ENCODE results near the gene NSFL1C.

The NSFL1C gene

GRCh38 chr20:1462834-1463233 lies 3.8 kb downstream of the NSFL1C start:
- DNase-seq (ENCODE audit: low read depth in 2 of 2, low spot score in 1 of 2) = no peak

- no peak for DNase-seq (ENCODE audit: low read depth in 2 of 2, low spot score in 1 of 2)
These were observed 4.6 kb downstream of the NSFL1C start for GRCh38 chr20:1462001-1462400.

DNA sequence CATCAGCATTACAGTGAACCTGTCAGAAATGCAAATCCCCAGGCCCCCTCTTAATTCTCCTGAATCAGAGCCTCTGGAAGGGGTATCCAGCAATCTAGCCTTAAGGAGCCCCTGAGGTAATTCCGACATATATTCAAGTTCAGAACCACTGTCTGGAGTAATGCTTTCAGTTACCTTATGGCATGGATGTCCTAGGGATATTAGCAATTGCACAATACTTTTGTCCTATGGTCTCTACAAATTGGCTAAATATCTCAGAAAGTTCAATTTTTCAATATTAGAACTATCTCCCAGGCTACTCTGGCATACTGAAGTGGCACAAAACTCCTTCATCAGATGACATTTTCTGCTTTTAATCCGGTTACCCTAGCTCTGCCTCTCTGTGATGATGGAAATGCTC lies 6.4 kb downstream of the NSFL1C start:
- no peak for DNase-seq (ENCODE audit: low read depth in 2 of 2, low spot score in 1 of 2)

DNA sequence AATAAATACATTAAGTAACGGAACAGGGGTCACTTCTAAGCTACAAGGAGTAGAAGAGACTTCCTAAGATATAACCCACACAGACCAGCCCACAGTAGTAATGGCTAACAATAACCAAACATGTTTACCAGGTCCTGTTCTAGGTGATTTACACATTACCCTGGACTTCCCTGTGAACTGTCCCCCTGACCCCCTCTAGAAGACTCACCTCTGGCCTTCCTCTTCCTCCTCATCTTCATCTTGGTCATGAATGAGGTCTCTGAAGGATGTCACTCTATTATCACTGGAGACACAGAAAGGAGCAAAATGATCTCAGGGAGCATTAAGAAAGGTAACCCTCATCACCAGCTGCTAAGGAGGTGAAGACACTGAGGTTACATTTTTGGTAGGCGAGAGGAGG lies 8.7 kb downstream of the NSFL1C start:
- no peak for DNase-seq (ENCODE audit: low read depth in 2 of 2, low spot score in 1 of 2)

DNA sequence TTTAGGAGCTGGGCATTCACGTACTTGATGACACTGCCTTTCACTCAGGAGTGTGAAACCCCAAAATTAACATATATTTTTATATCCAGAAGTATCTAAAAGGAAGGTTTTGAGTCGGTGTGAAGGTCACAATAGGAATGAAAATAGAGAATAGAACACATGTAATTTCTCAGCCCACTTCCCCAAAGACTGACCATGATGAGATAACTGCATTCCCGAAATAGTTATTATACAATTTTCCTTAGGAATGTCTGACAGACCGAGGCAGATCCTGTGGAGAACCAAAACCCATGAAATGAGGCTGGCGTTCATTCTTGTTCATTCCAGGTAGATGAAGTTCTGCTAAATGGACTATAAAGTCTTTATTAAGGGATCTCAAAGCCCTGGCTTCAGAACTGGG lies 10.3 kb downstream of the NSFL1C start:
- no peak for DNase-seq (ENCODE audit: low read depth in 2 of 2, low spot score in 1 of 2)

GRCh38 chr20:1450926-1451491 lies 15.6 kb downstream of the NSFL1C start:
- DNase-seq (ENCODE audit: low read depth in 2 of 2, low spot score in 1 of 2) = no peak

GRCh38 chr20:1449370-1449769 lies 17.3 kb downstream of the NSFL1C start:
- DNase-seq (ENCODE audit: low read depth in 2 of 2, low spot score in 1 of 2) = no peak

DNA sequence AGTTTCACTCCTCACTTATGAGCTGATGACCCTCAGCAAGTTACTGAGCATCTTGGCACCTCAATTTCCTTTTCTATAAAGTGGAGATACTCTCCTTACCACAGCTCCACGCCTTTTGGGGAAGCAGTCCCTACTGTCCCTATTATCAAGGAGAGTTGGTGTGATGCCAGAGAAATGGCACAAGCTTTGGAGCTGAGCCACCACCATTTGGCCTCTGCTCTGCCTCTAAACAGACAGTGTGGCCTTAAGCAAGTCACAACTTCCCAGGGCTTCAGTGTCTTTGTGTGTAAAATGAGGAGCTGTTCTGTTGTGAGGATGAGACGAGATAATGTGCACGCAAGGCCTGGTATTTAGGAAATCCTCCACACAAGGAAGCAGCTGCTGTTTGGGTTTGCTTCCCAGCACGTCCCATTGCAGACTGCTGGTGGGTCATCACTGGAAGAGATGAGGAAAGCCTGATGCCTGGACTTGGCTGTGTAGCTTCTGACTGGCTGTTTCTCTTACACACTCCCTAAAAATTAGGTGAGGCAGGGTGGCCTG lies 18.5 kb downstream of the NSFL1C start:
- no peak for DNase-seq (ENCODE audit: low read depth in 2 of 2, low spot score in 1 of 2)

- no peak for DNase-seq (ENCODE audit: low read depth in 2 of 2, low spot score in 1 of 2)
These were observed 20.1 kb downstream of the NSFL1C start for GRCh38 chr20:1446536-1446935.

DNA sequence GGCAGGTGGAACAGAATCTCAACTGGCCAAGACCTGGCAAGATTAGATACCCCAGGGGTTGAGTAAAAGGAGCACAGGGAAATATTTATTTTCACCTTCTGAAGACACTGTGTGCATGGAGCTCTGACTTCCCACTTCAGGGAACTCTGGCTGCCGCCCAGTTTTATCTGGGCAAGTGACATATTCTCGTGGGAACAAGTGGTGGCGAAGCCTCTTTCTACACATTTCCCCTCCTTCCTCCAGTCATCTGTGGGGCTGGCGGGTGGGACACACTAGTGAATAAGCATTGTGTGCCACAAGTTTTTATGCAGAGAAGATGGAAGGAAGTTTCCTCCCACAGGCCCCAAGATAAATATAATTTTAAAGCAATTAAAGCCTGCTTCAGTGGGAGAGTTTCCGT lies 23.6 kb downstream of the NSFL1C start:
- no peak for DNase-seq (ENCODE audit: low read depth in 2 of 2, low spot score in 1 of 2)

- DNase-seq (ENCODE audit: low read depth in 2 of 2, low spot score in 1 of 2) = no peak
These were observed 24.3 kb downstream of the NSFL1C start for GRCh38 chr20:1442304-1442703.

GRCh38 chr20:1441133-1441532 lies 25.5 kb downstream of the NSFL1C start:
- no peak for DNase-seq (ENCODE audit: low read depth in 2 of 2, low spot score in 1 of 2)

DNA sequence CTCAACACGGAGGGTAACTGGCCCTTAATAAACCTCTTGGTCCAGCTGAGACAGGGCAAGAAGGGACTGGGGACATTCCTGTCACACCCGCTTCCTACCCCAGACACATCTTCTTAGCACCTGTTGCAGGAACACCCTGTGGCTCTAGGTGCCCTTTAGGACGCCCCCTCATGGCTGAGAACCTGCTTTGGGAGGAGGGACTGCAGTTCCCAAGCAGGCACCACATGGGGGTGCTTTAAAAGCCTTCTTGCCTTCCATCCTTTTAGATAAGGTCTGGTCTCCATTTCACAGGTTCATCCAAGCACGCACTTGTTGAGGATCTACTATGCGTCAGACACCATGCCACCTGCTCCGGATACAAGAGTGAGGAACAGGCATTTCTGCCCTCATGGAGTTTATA lies 26.6 kb downstream of the NSFL1C start:
- no peak for DNase-seq (ENCODE audit: low read depth in 2 of 2, low spot score in 1 of 2)

- no peak for DNase-seq (ENCODE audit: low read depth in 2 of 2, low spot score in 1 of 2)
These were observed 28.3 kb downstream of the NSFL1C start for GRCh38 chr20:1438361-1438760.

GRCh38 chr20:1437235-1437904 lies 29.3 kb downstream of the NSFL1C start:
- DNase-seq (ENCODE audit: low read depth in 2 of 2, low spot score in 1 of 2) = peak; percentile 56 to 66

GRCh38 chr20:1436263-1436662 lies 30.4 kb downstream of the NSFL1C start:
- DNase-seq (ENCODE audit: low read depth in 2 of 2, low spot score in 1 of 2) = no peak

- DNase-seq (ENCODE audit: low read depth in 2 of 2, low spot score in 1 of 2) = no peak
These were observed 31.3 kb downstream of the NSFL1C start for GRCh38 chr20:1435337-1435699.

DNA sequence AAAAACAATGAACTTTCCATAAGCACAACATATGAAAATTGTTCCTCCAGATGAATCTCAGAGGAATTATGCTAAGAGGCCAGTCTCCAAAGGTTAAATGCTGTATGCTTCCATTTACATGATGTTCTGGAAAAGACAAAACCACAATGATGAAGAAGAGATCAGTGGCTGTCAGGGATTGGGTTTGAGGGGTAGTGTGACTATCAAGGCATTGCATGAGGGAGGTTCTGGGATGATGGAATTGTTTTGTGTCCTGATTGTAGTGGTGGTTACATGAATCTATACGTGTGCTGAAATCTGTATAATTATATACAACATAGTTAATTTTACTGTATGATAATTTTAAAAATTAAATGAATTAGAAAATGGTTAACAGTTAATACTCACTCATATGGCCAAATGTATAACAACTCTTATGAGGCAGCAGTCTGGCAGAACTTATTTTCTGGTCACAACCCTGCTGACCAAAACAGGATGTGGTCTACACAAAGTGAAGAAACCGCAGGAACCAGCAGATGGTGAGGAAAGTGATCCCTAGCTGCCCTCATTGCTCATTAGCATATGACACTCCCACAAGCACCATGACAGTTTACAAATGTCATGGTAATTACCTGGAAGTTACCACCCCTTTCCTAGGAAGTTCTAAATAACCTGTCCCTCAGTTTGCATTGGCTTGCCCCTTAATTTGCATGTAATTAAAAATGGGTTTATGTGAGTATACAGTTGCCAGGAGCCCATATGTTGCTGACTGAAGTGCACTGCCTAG lies 31.9 kb downstream of the NSFL1C start:
- peak; percentile 20 to 21 for DNase-seq (ENCODE audit: low read depth in 2 of 2, low spot score in 1 of 2)

- DNase-seq (ENCODE audit: low read depth in 2 of 2, low spot score in 1 of 2) = no peak
These were observed 35.5 kb downstream of the NSFL1C start for GRCh38 chr20:1431158-1431557.

GRCh38 chr20:1430004-1430451 lies 36.6 kb downstream of the NSFL1C start:
- DNase-seq (ENCODE audit: low read depth in 2 of 2, low spot score in 1 of 2) = no peak

DNA sequence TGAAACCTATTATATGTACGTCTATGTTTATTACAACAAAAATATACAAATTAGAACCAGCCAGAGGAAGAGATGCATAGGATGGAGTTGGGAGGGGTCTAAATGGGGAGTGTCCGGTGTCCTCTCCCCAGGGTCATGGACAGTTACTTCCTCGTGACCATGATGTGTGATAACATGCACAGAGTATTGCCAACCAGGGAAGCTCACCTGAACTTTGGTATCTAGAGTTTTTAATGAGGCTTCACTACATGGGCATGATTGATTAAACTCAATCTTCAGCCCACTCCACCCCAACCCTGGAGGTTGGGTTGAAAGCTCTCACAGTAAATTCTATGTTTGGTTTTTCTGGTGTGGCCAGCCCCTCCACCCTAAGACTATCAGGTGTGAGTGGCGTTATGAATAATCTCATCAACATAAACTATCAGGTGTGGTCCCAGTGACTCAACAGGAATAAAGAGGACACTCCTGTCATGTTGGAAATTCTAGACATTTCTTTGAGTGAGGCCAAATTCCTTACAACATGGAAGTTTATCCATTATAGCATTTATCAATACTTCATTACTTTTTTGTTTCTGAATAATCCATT lies 37.4 kb downstream of the NSFL1C start:
- DNase-seq (ENCODE audit: low read depth in 2 of 2, low spot score in 1 of 2) = no peak

All from stimulated activated CD8-positive, alpha-beta memory T cell treated with anti-CD3 and anti-CD28 coated beads, Interleukin-4, amount 100 ng/mL, for 4 hours (primary cell).